Ovary (tissue), 9 donors: Measurements from ENCODE around the gene FASTK. TPM values are rescaled to one million over a fixed set of nuclear protein-coding genes. Genes with fewer than 3 reads are reported as not detected.

Experiments used
- DNase-seq, 5 donors: peaks; one replicate each; pipeline ENCODE4 v3.0.0-alpha.2; 2019 to 2020
- H3K27ac ChIP-seq, 2 donors: fragments of 200-600 bp; one replicate each; pipeline versions ENCODE4 v1.5.1 to v1.8.0; 2019 to 2022
- H3K27me3 ChIP-seq: fragments of 200-600 bp; one replicate; pipeline ENCODE4 v1.8.0; 2022
- H3K36me3 ChIP-seq: fragments of 200-600 bp; sonication (generic); one replicate; pipeline ENCODE4 v1.5.1; 2019
- H3K4me1 ChIP-seq: one replicate; pipeline ENCODE4 v1.8.1; 2013; ENCODE audit warnings: mild to moderate bottlenecking, moderate library complexity; ENCODE audit not compliant: insufficient read depth
- H3K4me3 ChIP-seq: fragments of 200-600 bp; sonication (generic); one replicate; pipeline ENCODE4 v1.5.1; 2017
- H3K9me3 ChIP-seq, 2 donors: fragments of 200-600 bp in 1 of 2; sonication (generic) in 1 of 2; one replicate each; pipeline versions ENCODE4 v1.5.1 to v1.8.1; 2013 to 2019; ENCODE audit warnings: mild to moderate bottlenecking in 1 of 2, moderate library complexity in 1 of 2
- EP300 ChIP-seq: sonication (generic); formaldehyde crosslinking; IDR thresholded peaks from one replicate; pipeline ENCODE4 v1.6.1; 2017; ENCODE audit warnings: antibody characterized with exemption
- POLR2A ChIP-seq: fragments of 450-650 bp; IDR thresholded peaks from one replicate; pipeline ENCODE4 v1.6.1; 2017; ENCODE audit warnings: antibody characterized with exemption, mild to moderate bottlenecking, moderate library complexity
- WGBS, 3 donors: extraction: QIAGEN DNeasy Blood & Tissue Kit in 1 of 3; methylation state at CpG; one replicate each; pipeline versions ENCODE4 v1.1.5 to v1.1.7; 2013 to 2017; 5-methylcytosine and 5-hydroxymethylcytosine counted together
- intact Hi-C, 4 donors: fragments of 100-400 bp; cut with DNase I; formaldehyde crosslinking; loops; one replicate each; pipeline versions ENCODE4 v1.11.0 to v1.15.1; 2022 to 2023
- polyA plus RNA-seq, 2 donors: library from polyadenylated mRNA; stranded (reverse); fragments of 200-250 nt in 1 of 2; fragments of 350-450 nt in 1 of 2; fragmentation: Illumina TruSeq in 1 of 2; extraction: RNeasy Lipid Tissue Mini Kit (QIAGEN cat#74804) in 1 of 2; gene quantifications; one replicate each; pipeline ENCODE4 v1.2.3, GENCODE V29; 2013 to 2014
- total RNA-seq, 7 donors: library from RNA; depleted of rRNA in 2 of 7; stranded (reverse); fragments of >200 nt in 2 of 7; fragmentation: NEBNext Ultra II Directional in 3 of 7; extraction: Animal tissue kit (Norgen Biotek cat#: 25700) in 3 of 7; gene quantifications; one replicate each; pipeline versions ENCODE4 v1.1.0 to v1.2.4, GENCODE V29; 2016 to 2023
- TF ChIP-seq, protein P1 (sequence below), 3 donors: fragments of 450-650 bp in 2 of 3; fragments of 200-600 bp in 1 of 3; IDR thresholded peaks; one replicate each; pipeline versions ENCODE4 v1.5.1 to v1.8.0; 2016 to 2022; ENCODE audit warnings: antibody characterized with exemption in 3 of 3, mild to moderate bottlenecking in 1 of 3
- donor health status: DM: no; HTN: no; CAD: no; lungs with moderate emphysema.
- donor health status: DM: no; HTN: no; CAD: no.
- donor health status: Bipolar disorder and iron deficiency.
- donor health status: DM: yes; HTN: yes; CAD: no.
- donor health status: DM: no; HTN: no; CAD: no.
- donor health status: DM: yes; HTN: yes; CAD: no.

Gene FASTK
- total and polyA plus RNA-seq, 9 donors = 5.4 to 95.2 (median 75.8) TPM

- peak in 2 of 5 donors; percentile 32 to 34 for DNase-seq
- Histone ChIP-seq H3K27me3 (no peaks in the 10 kb centered on the region), H3K9me3 (no peaks in the 10 kb centered on the region), H3K4me3 (no peak overlapping the region), H3K27ac (no peak overlapping the region), H3K36me3 (no peaks in the 10 kb centered on the region), H3K4me1 (peaks cover 7% of the 10 kb centered on the region)
- intact Hi-C loops = no loop called here
- no peak for TF ChIP-seq EP300
- TF ChIP-seq, protein P1, sequence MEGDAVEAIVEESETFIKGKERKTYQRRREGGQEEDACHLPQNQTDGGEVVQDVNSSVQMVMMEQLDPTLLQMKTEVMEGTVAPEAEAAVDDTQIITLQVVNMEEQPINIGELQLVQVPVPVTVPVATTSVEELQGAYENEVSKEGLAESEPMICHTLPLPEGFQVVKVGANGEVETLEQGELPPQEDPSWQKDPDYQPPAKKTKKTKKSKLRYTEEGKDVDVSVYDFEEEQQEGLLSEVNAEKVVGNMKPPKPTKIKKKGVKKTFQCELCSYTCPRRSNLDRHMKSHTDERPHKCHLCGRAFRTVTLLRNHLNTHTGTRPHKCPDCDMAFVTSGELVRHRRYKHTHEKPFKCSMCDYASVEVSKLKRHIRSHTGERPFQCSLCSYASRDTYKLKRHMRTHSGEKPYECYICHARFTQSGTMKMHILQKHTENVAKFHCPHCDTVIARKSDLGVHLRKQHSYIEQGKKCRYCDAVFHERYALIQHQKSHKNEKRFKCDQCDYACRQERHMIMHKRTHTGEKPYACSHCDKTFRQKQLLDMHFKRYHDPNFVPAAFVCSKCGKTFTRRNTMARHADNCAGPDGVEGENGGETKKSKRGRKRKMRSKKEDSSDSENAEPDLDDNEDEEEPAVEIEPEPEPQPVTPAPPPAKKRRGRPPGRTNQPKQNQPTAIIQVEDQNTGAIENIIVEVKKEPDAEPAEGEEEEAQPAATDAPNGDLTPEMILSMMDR (IDR thresholded peaks at IDR 0.05) = no peak
- no peak for TF ChIP-seq POLR2A
- WGBS, 3 donors = 71 to 78% (median 71%) methylated on average over 22 of the region's 22 CpGs
Observed at GRCh38 chr7:151075978-151076426, 4.6 kb downstream of the FASTK start.

DNA sequence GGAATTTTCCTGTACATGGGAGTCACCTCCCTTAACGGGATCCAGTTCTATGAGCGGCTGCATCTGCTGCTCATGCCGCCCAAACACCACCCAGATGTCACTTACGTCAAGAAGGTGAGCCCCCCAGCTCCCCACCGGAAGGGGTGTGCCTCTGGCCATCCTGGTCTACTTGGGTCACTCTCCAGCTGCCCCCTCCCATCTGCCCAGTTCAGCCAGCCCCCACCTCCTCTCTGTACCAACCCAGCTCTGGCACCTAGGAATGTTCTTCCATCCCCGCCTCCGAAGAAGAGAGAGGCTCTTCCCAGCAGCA, 5.0 kb downstream of the FASTK start:
- Histone ChIP-seq H3K27me3 (no peaks in the 10 kb centered on the region), H3K4me3 (no peak overlapping the region), H3K4me1 (peaks cover 7% of the 10 kb centered on the region), H3K27ac (no peak overlapping the region), H3K9me3 (no peaks in the 10 kb centered on the region), H3K36me3 (no peaks in the 10 kb centered on the region)
- intact Hi-C loops = no loop called here
- peak in 1 of 5 donors; percentile 19 for DNase-seq
- TF ChIP-seq EP300 = no peak
- TF ChIP-seq POLR2A = no peak
- TF ChIP-seq, protein P1 (IDR thresholded peaks at IDR 0.05) = no peak
- WGBS, 3 donors = 75 to 77% (median 76%) methylated on average over 7 of the region's 7 CpGs

- intact Hi-C loops = no loop called here
- no peaks in the 10 kb centered on the region for H3K9me3 ChIP-seq
- no peak overlapping the region for H3K4me3 ChIP-seq
- 86 to 89% (median 88%) methylated on average over 26 of the region's 26 CpGs for WGBS, 3 donors
- no peaks in the 10 kb centered on the region for H3K36me3 ChIP-seq
- peaks cover 7% of the 10 kb centered on the region for H3K4me1 ChIP-seq
- no peaks in the 10 kb centered on the region for H3K27me3 ChIP-seq
- no peak overlapping the region for H3K27ac ChIP-seq
- peak in 1 of 5 donors; percentile 38 for DNase-seq
- TF ChIP-seq POLR2A = no peak
- TF ChIP-seq, protein P1 (IDR thresholded peaks at IDR 0.05) = no peak
- TF ChIP-seq EP300 = no peak
Observed at GRCh38 chr7:151074817-151075661, 5.6 kb downstream of the FASTK start.

- Histone ChIP-seq H3K27ac (no peak overlapping the region), H3K36me3 (no peaks in the 10 kb centered on the region), H3K9me3 (no peaks in the 10 kb centered on the region), H3K27me3 (no peaks in the 10 kb centered on the region), H3K4me3 (no peak overlapping the region), H3K4me1 (peaks cover 2% of the 10 kb centered on the region)
- intact Hi-C loops = no loop called here
- 78 to 82% (median 80%) methylated on average over 17 of the region's 17 CpGs for WGBS, 3 donors
- TF ChIP-seq EP300 = no peak
- TF ChIP-seq POLR2A = no peak
- TF ChIP-seq, protein P1 (IDR thresholded peaks at IDR 0.05) = no peak
- no peak for DNase-seq
Observed at GRCh38 chr7:151073990-151074389, 6.6 kb downstream of the FASTK start.
